DMS 273 treated with DMSO at 0.1 percent for 48 hours (cell line): ENCODE results near the gene CNN3.

Experiments
- DNase-seq: peaks from one replicate; lab custom pipeline; 2025; lab: John Stamatoyannopoulos, UW

CNN3 gene

GRCh38 chr1:94887603-94888171, 39.2 kb downstream of the CNN3 start:
- no peak for DNase-seq

GRCh38 chr1:94887106-94887505, 39.8 kb downstream of the CNN3 start:
- DNase-seq = no peak

- DNase-seq = no peak
Observed at GRCh38 chr1:94886361-94886760, 40.5 kb downstream of the CNN3 start.

- no peak for DNase-seq
Observed at GRCh38 chr1:94884507-94884906, 42.4 kb downstream of the CNN3 start.

DNA sequence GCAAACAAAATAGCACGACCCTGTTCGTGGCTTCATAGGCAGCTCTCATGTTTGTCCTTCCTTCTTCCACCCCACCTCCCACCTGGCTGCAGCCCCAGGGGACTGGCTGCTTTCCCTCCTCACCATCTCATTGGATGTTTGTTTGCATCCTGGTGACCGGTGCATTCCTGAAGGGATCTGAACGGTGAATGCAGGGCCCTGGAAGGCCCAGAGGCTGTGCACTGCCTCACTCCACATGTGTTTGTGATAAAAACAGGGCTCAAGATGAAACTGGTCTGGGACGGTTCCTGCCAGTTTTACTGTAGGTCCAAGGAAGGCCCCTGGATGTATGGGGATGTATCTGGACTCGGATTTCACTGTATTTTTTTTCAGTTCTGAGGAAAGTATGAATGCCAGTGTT, 42.8 kb downstream of the CNN3 start:
- DNase-seq = no peak

DNA sequence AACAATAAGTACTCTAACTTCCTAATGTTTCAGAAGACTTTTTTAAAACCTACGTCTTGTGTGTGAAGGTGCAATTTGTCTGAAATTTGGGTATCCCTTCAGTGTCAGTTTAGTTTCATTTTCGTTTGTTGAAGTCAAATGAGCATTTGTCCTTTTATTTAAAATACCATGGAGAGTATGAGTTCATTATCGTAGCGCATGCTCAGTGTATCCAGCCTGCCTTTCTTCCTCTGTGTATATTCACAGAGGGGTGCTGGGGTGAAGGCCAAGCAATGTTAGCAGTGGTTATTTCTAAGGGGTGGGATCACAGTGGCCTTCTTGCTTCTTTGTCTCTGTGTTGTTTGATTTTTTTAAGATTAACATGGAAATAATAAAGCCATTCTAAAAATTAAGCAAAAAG, 43.2 kb downstream of the CNN3 start:
- DNase-seq = no peak

GRCh38 chr1:94878329-94878728, 48.6 kb downstream of the CNN3 start:
- no peak for DNase-seq

GRCh38 chr1:94876362-94876761, 50.5 kb downstream of the CNN3 start:
- DNase-seq = no peak

DNA sequence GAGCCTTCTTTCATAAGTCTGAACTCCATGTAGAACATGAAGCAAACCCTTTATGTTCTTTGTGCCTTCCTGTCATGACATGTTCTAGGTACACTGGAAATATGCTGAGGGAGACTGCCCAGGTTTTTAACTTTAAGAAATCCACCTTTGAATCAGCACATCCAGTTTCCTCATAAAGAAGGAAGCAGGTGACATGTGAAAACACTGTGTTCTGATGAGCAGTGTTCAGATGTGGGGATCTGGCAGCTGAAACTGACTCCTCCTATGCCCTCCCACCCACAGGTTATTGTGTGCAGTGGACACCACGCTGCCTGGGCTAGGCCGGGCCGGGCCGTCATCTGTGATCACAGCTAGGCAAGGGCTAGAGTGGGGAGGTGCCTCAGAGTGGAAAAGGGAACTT, 51.1 kb downstream of the CNN3 start:
- DNase-seq = no peak

DNA sequence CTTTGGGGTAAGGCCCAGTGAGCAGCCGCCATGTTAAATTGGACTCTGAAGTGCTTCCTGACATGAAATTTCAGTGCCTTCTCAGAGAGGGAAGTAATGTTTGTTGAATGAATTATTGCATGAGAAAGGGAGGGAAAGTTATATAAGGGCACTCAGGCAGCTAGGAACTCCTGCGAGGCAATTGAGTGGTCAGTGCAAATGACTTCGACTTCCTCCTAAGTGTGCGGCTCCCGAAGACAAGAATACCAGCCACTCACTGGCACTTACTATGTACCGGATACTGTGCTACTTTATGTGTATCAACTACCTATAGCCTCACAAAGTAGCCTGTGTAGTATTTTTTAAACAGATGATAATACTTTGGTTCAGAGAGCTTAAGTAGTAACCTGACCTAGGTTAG, 52.5 kb downstream of the CNN3 start:
- no peak for DNase-seq

GRCh38 chr1:94873520-94874351, 53.2 kb downstream of the CNN3 start:
- DNase-seq = no peak

DNA sequence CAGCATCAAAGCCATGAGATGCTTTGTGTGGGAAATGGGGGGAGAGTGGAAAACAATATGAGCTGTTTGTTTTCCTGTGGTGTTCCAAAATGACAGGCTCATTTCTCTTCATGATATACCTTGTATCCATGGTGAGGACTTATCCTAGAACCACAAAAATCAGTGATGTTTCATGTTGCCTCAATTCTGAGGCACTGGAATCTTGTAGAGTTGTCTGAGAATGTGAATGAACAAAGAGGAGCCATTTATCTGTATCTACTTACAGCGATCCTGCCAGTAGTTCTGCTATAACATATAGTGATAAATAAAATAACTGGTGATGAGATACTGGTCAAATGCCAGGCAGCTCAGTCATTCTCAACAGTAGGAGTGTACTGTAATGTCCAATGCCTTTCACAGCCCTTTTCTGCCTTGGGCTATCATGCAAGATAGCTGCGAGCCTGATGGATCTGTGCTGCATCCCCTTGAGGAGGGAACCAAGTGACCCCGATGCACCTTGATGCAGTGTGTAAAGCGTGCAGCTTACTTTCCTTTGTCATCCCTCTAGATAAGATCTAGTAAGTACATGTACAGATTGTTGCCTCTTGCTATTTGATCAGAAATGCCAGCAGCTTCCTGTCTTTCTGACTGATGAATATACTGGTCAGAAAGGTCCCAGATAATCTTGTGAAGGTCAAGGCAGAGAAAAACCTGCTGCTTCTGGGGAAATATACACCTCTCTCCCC, 54.0 kb downstream of the CNN3 start:
- no peak for DNase-seq

DNA sequence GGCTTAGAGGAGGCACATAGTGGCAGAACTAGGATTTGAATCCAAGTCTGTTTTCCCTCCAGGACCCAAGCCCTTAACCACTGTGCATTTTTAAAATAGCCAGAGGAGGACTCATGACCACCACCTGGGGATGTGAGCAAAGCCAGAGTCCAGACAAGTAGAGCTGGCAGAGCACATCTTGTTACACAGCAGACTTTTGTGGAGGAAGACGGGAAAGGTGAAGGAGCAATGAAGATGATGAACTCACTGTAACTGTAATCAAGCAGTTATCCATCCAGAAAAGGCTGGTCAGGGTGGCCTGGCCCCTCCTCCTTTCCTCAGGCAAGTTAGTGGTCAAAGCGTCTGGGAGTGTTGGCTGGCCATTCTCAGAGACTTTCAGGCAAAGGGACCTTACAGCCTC, 55.9 kb downstream of the CNN3 start:
- no peak for DNase-seq

- DNase-seq = no peak
Observed at GRCh38 chr1:94866164-94866807, 60.6 kb downstream of the CNN3 start.

DNA sequence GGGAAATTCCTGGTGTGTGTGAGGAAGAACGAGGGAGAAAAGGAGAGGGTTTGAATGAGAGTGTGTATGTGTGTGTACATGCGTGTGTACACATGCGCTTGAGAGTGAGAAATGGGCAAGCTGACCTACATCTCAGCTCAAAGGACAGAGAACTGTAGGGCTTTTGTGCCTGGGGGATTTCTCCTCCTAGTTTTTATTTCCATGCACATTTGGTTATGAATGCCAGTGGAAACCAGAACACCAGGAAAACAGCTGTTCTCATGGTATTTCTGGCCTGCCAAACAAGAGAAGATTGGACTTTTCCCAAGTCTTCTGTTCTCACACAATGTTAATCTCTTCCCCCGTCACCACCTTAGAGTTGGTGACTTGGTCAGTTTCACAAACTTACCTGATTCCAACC, 61.5 kb downstream of the CNN3 start:
- DNase-seq = no peak

GRCh38 chr1:94864821-94865220, 62.1 kb downstream of the CNN3 start:
- DNase-seq = no peak

DNA sequence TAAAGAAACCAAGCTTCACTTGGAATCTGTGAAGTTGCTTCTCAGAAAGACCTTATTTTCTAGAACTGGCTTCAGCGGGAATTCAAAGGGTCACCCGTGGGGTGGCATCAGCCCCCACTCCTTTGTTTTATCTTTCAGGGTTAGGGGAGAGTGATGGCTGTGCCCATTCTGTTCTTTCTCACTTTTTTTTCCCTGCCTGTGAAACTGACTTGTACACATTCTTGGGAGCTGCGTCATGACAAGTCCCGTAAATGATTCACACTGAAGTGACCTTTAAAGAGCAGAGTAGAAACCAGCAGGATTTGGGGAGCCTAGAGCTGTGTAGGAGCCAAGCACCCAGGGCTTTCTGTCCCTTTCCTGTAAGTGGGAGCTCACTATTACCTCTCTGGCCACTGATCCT, 63.0 kb downstream of the CNN3 start:
- DNase-seq = no peak

GRCh38 chr1:94863297-94863911, 63.5 kb downstream of the CNN3 start:
- DNase-seq = no peak

GRCh38 chr1:94862718-94863117, 64.2 kb downstream of the CNN3 start:
- no peak for DNase-seq

DNA sequence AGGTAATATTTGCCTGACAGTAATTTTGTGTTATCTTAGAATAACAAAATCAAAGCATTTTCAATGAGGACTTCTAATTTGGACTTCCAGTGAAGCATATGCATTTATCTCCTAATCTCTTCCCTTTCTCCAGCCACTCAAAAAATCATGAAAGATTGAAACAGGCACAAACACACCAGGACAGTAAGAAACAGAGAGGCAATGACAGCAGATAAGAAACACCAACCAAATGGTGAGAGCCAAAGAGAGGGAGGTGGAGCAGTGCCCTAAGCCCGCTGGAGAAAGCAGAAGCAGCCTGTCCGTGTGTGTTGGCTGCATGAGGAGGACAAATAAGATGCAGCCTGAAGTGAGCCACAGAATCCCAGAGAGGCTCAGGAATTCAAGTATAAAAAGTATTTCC, 67.7 kb downstream of the CNN3 start:
- no peak for DNase-seq

DNA sequence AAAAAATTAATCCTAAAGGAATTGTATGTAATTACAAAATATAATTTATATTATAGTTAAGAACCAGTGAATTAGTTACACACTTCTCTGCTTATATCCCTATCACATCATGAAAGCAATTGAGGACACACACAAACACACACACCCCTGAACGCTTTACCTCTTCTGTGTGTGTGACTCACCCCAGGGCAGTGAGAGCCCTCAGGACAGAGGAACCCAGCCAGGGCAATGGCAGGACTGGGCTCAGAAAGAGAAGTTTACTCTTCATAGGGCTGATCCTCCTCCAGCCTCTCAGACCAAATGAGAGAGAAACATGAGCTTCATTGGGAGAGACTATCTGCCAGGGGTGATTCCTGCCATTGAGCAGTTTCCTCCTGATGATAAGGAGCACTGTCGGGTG, 68.6 kb downstream of the CNN3 start:
- no peak for DNase-seq

DNA sequence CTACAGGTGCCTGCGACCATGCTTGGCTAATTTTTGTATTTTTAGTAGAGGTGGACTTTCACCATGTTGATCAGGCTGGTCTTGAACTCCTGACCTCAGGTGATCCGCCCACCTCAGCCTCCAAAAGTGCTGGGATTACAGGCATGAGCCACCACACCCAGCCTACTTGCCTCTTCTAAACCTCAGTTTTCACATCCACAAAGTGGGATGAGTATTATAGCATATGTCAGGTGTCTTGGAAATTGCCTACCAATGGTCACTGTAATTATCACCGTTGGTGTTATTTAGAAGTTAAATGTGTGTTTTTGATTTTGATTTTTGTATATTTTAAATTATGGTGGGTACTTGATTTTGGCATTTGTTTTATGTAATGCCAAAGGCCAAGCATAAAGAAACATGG, 70.0 kb downstream of the CNN3 start:
- DNase-seq = no peak
